Suppressor macrophage treated with lipopolysaccharide for 1 hour (primary cell): ENCODE results near the gene PPP2R2C.

Source experiments
- DNase-seq, 3 donors: peaks; one replicate each; pipeline ENCODE4 v3.0.0-alpha.2; 2020 to 2022

The PPP2R2C gene

GRCh38 chr4:6446538-6447451 lies 25.6 kb downstream of the PPP2R2C start:
- no peak for DNase-seq

DNA sequence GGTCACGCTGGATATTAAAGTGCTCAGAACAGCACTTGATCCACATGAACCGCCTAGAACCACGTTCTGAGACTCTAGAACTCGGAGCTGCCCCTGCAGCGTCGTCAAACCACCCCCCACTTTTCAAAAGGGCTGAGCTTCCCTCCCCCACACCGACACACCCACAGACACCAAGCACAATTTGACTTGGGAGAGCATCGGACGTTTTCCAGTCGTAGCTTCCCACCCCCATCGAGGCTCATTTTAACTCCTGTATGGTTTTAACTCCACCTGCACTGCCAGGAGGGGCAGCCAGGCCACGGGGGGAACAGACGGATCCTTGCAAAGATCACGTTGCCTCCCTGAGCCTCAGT lies 26.3 kb downstream of the PPP2R2C start:
- no peak for DNase-seq

- no peak for DNase-seq
These were observed 26.8 kb downstream of the PPP2R2C start for GRCh38 chr4:6445403-6446129.

DNA sequence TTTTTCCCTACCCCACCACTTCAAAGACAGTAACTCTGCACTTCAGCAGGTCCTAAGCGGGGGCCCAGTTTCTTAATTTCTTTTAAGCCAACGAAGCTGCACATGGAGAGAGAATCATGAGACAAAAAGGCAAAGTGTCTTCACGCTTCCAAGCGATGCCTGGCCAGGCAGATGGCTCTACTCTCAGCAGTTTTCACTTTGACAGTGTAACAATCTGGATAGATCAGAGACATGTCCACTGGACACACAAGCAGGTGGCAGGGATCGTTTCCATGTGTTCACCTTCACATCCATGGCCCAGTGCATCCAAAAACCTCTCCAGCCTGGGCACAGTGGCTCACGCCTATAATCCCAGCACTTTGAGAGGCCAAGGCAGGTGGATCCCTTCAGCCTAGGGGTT lies 27.8 kb downstream of the PPP2R2C start:
- no peak for DNase-seq

- no peak for DNase-seq
These were observed 29.1 kb downstream of the PPP2R2C start for GRCh38 chr4:6443035-6444023.

DNA sequence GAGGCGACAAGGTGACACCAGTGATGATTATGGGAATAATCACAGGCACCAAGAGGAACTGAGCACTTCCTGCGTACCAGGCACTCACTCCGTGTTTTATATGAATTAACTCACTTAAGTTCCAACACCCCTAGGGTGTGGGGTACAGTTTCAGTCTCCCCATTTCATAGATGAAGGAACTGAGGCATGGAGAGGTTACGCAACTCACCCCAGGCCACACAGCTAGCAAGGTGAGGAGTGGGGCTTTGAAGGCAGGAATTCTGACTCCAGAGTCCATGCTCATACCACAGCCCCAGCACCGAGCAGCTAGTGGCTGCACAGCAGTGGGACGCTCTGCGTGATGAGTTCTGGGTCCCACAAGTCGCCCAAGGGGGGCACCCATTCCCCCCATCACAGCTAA lies 29.9 kb downstream of the PPP2R2C start:
- no peak for DNase-seq

DNA sequence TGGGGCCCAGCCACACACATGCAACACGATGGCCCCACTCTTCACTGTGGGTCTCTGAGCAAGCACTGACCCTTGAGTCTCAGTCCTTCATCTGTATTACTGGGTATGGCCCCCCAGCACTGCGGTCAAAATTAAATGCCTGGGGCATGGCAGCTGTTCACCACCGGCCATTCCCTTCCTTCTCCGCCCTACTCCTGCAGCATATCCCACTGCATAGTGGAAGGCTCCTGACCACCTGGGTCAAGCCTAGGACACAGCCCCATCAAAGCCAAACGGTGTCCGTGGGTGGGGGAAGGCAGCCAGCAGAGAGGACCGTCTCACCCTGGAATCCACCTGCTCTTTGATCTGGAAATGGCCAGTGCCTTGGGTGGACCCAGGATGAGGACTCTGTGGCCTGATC lies 30.7 kb downstream of the PPP2R2C start:
- DNase-seq, result no peak

- no peak for DNase-seq
These were observed 31.2 kb downstream of the PPP2R2C start for GRCh38 chr4:6441202-6441582.

GRCh38 chr4:6440506-6441201 lies 31.8 kb downstream of the PPP2R2C start:
- DNase-seq, result no peak

GRCh38 chr4:6439120-6439762 lies 33.2 kb downstream of the PPP2R2C start:
- no peak for DNase-seq

DNA sequence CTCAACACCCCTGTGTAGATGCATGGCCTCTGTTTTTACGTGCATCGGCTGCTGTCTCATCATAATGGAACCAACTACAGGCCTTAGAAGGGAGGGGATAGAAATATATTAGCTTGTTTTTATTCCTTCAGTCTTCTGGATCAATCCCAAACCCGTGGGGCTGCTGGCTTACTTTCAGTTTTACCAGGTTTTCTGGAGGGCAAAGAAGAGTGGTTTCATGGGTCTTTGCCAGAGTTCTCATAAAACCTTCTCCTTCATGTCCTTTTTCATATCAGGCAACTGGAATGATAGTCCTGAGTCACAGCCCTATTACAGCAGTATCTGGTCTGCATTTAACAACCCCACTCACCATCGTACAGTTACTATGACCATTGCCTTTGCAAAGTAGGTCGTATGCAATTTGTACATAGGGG lies 34.6 kb downstream of the PPP2R2C start:
- DNase-seq, result no peak

DNA sequence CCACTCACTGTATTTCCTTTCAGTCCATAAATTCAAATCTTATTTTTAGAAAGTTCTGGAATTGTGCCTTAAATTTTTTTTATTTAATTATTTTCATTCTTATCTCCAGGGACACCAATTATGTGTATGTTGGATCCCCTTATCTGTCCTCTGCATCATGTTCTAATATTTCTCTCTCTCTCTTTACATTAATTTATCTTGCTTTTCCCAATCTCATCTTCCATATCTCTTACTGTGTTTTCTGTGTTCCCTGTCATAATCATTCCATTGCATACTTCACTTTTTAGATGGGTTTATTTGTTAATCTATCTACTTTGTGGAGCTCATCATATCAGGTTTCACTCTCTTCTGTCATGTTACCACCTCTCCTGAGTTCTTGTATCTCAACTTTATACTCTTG lies 37.4 kb downstream of the PPP2R2C start:
- no peak for DNase-seq

DNA sequence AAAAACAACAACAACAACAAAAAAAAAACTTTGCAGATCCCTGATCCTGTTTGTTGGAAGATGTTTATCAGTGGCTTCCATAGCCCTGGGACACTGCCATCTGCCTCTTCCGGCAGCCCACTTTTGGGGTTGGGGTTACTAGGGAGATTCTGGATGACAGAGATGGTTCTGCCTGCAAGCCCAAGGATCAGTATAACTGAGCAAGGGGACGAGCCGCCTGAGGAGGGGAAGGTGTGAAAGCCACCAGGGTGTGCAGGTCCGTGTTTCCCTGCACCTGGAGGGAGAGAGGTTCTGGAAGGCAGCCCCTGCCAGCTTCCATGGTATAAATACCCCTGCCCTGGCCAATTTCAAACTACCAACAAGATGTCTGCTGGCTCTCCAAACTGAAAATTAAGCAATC lies 41.5 kb downstream of the PPP2R2C start:
- DNase-seq, result no peak

- DNase-seq, result no peak
These were observed 44.8 kb downstream of the PPP2R2C start for GRCh38 chr4:6427439-6428090.

GRCh38 chr4:6426571-6427438 lies 45.6 kb downstream of the PPP2R2C start:
- DNase-seq, result no peak

GRCh38 chr4:6425911-6426310 lies 46.5 kb downstream of the PPP2R2C start:
- no peak for DNase-seq

- no peak for DNase-seq
These were observed 47.1 kb downstream of the PPP2R2C start for GRCh38 chr4:6425336-6425735.

DNA sequence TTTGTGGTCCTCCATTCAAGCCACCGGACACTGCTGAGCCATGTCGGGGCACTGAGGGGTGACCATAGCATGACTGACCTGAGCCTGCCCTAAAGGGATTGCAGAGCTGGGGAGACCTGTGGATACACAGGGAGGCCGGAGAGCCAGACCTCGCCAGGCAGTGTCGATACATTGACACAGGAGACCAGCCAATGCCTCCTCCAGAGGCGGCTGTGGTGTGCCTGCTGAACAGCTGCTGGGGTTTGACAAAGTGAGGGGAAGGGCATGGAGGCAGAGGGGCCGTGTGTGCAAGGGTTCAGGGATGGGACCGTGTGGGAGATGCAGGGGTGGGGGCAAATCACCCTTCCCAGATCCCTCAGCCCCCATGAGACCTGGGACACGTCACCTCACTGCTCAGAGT lies 48.0 kb downstream of the PPP2R2C start:
- no peak for DNase-seq

GRCh38 chr4:6423575-6423974 lies 48.8 kb downstream of the PPP2R2C start:
- DNase-seq, result peak in 1 of 3 donors; percentile 4

GRCh38 chr4:6422866-6423265 lies 49.5 kb downstream of the PPP2R2C start:
- DNase-seq, result no peak
